H1 (cell line): ENCODE data around the gene BRMS1.

Experiments
- CBX8 ChIP-seq: fragments of 300-800, 300-1000 bp; sonication (generic); IDR thresholded peaks from 2 replicates; pipeline ENCODE4 v1.7.1; 2016; ENCODE audit warnings: low read depth, low read length, borderline replicate concordance
- CEBPB ChIP-seq: IDR thresholded peaks from 2 replicates; pipeline ENCODE4 v1.6.1; 2012; ENCODE audit warnings: low read depth, low read length
- CTCF ChIP-seq, 3 experiments: IDR thresholded peaks; 1 replicate in 2 of 3; 2 replicates in 1 of 3; pipeline versions ENCODE4 v1.5.1 to v1.6.1; 2011; ENCODE audit warnings: low read length in 3 of 3, mild to moderate bottlenecking in 3 of 3, inconsistent platforms in 2 of 3, low read depth in 1 of 3, moderate library complexity in 1 of 3; ENCODE audit not compliant: insufficient read depth in 1 of 3; ENCODE audit errors: control extremely low read depth in 1 of 3
- EP300 ChIP-seq, 2 experiments: IDR thresholded peaks; 1 replicate in 1 of 2; 2 replicates in 1 of 2; pipeline ENCODE4 v1.6.1; 2011 to 2012; ENCODE audit warnings: low read depth in 2 of 2, low read length in 2 of 2, mild to moderate bottlenecking in 2 of 2, borderline replicate concordance in 1 of 2, inconsistent platforms in 1 of 2, moderate library complexity in 1 of 2
- EZH2 ChIP-seq: fragments of 200-600 bp; sonication (generic); IDR thresholded peaks from 2 replicates; pipeline ENCODE4 v1.7.1; 2012; ENCODE audit warnings: low read depth, mild to moderate bottlenecking, moderate library complexity, low read length, inconsistent platforms; ENCODE audit not compliant: severe bottlenecking
- HDAC2 ChIP-seq, 2 experiments: fragments of 300-600 bp in 1 of 2; sonication (generic) in 1 of 2; IDR thresholded peaks; 2 replicates each; pipeline ENCODE4 v1.6.1; 2011 to 2012; ENCODE audit warnings: low read depth in 2 of 2, low read length in 2 of 2, mild to moderate bottlenecking in 2 of 2, moderate library complexity in 2 of 2, borderline replicate concordance in 1 of 2, inconsistent platforms in 1 of 2
- POLR2A ChIP-seq, 2 experiments: IDR thresholded peaks; 1 replicate in 1 of 2; 2 replicates in 1 of 2; pipeline ENCODE4 v1.6.1; 2011; ENCODE audit warnings: low read depth in 2 of 2, low read length in 2 of 2, mild to moderate bottlenecking in 2 of 2; ENCODE audit errors: control extremely low read depth in 1 of 2
- POU5F1 ChIP-seq: IDR thresholded peaks from 2 replicates; pipeline ENCODE4 v1.6.1; 2011; ENCODE audit warnings: low read depth, mild to moderate bottlenecking, low read length, moderate library complexity
- RAD21 ChIP-seq, 2 experiments: IDR thresholded peaks in 1 of 2; conservative IDR thresholded peaks in 1 of 2; 2 replicates each; pipeline ENCODE4 v1.6.1; 2011; ENCODE audit warnings: low read depth in 2 of 2, low read length in 2 of 2, improper control_type of control experiment in 1 of 2, inconsistent platforms in 1 of 2, mild to moderate bottlenecking in 1 of 2, moderate library complexity in 1 of 2

GRCh38 chr11:66339162-66339675, 5.7 kb downstream of the BRMS1 start:
- no peak for TF ChIP-seq HDAC2 (IDR thresholded peaks at IDR 0.05; ENCODE audit: borderline replicate concordance in 1 of 2, low read depth in 2 of 2, low read length in 2 of 2)
- no peak for TF ChIP-seq CBX8
- TF ChIP-seq EP300 (IDR thresholded peaks at IDR 0.05; ENCODE audit: borderline replicate concordance in 1 of 2, low read depth in 2 of 2, low read length in 2 of 2) = no peak
- no peak for TF ChIP-seq EZH2
- TF ChIP-seq CEBPB = no peak
- TF ChIP-seq CTCF (IDR thresholded peaks at IDR 0.05; ENCODE audit: control extremely low read depth in 1 of 3, insufficient read depth in 1 of 3, low read depth in 1 of 3, low read length in 3 of 3) = no peak
- TF ChIP-seq POU5F1 = no peak
- no peak for TF ChIP-seq POLR2A (IDR thresholded peaks at IDR 0.05; ENCODE audit: control extremely low read depth in 1 of 2, low read depth in 2 of 2, low read length in 2 of 2)
- no peak for TF ChIP-seq RAD21 (IDR thresholded peaks at IDR 0.05 in 1 of 2, conservative IDR thresholded peaks at IDR 0.05 in 1 of 2; ENCODE audit: low read depth in 2 of 2, low read length in 2 of 2)
